22Rv1 (cell line): Measurements from ENCODE around the gene LGR6.

ENCODE experiments used
- ZFX ChIP-seq: fragments of 450-650 bp; IDR thresholded peaks from 2 replicates; pipeline ENCODE4 v1.6.1; 2017; ENCODE audit warnings: antibody characterized with exemption, borderline replicate concordance
- TF ChIP-seq, protein P1 (sequence below): fragments of 450-650 bp; IDR thresholded peaks from 2 replicates; pipeline ENCODE4 v1.5.1; 2017; ENCODE audit warnings: mild to moderate bottlenecking

DNA sequence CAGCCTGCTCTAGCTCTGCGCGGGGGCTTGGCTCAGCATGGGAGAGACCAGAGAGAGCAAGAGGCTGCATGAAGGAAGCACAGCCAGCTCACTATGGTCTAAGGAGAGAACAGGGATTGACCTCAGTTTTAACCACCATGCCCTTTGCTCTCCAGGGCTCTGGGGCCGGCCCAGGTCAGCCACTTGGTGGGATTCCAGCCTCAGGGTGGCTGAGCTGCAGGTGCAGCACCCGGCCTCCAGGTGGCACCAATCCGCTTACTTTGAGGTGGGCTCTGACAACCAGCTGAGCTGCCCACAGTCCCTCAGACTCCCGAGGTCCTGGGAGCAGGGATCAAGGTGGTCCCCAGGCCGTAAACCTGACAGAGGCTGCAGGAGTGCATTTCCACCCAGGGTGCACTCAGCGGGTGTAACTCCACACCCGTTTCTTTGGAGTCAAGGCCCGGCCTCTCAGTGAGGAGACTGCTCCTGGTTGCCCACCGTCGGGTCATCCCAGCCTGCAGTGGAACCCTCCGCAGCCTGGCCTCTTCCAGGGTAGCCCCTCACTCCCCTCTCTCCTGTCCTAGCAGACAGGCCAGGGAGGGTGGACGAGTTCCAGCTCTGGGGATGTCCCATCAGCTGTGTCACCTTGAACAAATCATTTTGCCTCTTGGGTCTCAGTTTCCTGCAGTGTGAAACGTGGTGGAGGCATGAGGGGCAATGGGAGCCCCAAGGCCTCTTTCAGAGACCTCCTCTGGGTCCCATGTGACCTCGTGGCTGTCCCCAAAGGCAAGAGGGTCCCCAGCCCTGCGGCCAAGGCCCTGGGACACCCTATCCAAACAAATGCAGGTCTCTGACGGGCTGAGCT lies 607 bp upstream of the LGR6 start:
- TF ChIP-seq, protein P1, sequence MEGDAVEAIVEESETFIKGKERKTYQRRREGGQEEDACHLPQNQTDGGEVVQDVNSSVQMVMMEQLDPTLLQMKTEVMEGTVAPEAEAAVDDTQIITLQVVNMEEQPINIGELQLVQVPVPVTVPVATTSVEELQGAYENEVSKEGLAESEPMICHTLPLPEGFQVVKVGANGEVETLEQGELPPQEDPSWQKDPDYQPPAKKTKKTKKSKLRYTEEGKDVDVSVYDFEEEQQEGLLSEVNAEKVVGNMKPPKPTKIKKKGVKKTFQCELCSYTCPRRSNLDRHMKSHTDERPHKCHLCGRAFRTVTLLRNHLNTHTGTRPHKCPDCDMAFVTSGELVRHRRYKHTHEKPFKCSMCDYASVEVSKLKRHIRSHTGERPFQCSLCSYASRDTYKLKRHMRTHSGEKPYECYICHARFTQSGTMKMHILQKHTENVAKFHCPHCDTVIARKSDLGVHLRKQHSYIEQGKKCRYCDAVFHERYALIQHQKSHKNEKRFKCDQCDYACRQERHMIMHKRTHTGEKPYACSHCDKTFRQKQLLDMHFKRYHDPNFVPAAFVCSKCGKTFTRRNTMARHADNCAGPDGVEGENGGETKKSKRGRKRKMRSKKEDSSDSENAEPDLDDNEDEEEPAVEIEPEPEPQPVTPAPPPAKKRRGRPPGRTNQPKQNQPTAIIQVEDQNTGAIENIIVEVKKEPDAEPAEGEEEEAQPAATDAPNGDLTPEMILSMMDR: peak; percentile 95
- no peak for TF ChIP-seq ZFX
